Renal pelvis (tissue), 4 donors: ENCODE data around the gene CBX7. TPM values are rescaled to one million over a fixed set of nuclear protein-coding genes. Genes with fewer than 3 reads are reported as not detected.

Experiments
- DNase-seq: peaks from one replicate; pipeline ENCODE4 v3.0.0-alpha.2; 2013
- polyA plus RNA-seq, 3 donors: library from polyadenylated mRNA; unstranded; fragments of 120-200 nt; gene quantifications; one replicate each; pipeline ENCODE4 v1.2.1, GENCODE V29; 2013; ENCODE audit not compliant: insufficient read length in 3 of 3

The CBX7 gene
- polyA plus RNA-seq, 3 donors: 8.0 to 12.8 (median 12.4) TPM

DNA sequence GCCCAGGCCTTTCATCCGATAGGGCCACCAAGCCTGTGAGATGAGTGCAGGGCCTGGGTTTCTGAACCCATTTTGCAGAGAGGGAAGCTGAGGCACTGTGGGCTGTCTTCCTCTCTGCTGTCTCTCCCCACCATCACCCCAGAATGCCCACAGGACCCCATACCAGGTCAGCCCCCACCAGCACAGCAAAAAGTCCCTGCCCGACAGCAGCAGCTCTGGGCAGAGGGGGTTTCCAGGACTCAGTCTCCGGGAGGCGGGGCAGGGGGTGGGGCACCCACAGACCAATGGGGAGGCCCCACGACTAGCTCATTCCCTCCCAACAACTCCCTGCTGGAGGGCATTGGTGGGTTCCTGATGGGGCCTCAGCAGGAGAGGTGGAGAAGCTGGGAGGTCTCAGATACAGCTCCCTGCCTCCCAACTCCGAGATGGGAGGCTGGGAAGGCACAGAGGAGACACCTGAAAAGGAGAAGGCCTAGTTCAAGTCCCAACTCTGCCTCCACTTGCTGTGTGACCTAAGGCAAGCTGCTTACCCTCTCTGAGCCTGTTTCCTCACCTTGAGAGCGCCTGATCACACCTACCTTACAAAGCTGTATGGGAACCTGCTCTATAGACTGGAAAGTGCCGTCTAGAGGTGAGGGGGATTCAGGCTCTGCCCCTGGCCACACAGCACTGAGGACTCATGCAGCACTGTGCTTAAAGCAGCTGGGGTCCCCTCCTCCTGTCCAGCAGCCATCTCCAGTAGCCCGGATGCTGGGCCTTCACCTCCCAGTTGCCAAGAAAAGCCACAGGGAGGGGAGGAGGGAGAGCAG, 3.5 kb downstream of the CBX7 start:
- no peak for DNase-seq

DNA sequence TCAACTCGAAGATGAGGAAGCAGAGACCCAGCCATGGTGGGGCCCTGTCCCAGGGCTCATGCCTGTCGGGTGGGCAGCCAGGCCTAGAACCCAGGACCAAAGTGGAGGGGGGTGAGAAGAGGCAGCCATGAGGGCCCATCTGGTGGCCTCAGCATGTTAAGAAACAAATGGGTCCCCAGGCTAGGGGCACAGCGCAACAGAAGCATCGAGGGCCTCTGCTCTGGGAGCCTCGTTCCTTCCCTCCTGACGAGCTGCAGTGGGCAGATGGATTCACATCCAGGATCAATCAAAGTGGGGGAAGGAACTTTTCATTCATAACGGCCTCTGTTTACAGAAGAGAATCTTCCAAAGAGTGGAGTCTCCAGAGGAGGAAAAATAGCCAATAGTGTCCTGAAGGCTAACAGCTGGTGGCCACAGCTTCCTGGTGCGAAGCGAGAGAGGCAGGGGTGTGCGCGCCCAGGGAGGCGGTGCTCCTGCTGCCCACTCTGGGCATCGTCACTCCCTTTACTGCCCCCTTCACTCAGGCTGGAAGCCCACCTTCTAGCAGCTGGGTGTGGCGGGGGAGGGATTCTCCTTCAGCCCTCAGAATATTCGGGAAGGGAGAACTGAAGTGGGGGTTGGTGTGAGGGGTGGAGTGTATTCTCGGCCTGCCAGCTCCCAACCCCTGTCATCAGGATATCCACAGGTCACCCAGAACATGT, 4.3 kb downstream of the CBX7 start:
- no peak for DNase-seq

DNA sequence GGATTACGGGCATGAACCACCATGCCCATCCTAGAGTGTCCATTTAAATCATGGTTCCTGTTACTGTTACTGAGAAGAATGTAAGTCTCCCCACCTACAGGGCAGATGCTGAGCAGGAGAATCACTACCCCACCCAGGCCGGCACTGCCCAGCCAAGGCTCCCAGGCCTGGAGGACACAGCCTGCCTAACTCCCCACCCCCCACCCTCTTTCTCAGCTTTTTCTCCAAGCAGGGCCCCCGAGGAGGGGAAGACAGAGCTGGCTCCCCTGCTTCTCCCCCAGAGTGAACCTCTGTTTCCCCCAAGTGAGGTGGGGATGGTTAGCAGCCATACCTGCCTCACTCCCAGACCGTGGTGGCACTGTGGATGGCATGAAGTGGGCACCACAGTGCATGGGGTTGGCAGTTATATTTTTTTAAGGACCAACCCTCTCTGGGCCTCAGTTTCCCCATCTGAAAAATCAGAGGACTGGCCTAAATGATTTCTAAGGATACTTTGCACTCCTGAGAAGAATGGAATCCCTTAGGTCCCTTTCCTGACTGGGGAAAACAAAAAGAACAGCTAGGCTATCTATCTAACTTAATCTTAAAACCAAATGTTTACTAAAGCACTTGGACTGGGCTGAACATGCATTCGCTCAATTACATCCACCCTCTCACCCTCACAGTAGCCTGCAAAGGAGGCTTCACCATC, 5.0 kb downstream of the CBX7 start:
- DNase-seq: no peak

GRCh38 chr22:39146256-39147101, 6.0 kb downstream of the CBX7 start:
- no peak for DNase-seq

DNA sequence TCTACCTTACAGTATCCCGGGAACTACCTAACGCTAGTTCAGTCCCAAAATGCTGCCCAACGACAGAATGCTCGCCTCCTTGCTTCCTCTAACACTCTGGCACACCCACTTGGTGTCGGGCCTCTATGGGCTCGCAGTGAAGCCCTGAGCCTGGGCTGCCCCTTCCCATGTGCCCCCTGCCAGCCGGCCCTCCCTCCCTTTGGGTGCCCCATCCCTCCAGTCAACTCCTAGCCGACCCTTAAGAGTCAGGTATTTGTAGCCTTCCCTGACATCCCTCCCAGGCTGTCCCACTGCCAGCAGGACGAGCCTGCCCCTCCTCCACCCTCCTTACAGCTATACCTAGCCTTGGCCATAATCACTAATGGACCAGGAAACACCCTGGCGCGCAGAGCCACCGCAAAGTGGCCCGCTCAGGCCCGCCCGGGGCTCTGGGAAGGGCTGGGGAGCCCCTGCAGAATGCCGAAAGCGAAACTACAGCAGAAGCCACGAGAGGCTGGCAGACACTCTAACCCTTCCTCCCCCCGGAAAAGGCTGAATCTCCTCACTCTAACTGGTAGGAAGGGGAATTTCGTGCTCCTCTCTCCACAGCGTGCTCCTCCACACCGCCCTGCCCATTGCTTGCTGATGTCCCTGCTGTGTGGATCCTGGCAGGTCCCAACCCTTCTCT, 8.2 kb downstream of the CBX7 start:
- no peak for DNase-seq

- no peak for DNase-seq
Observed at GRCh38 chr22:39142088-39142680, 10.3 kb downstream of the CBX7 start.

GRCh38 chr22:39139933-39140332, 12.5 kb downstream of the CBX7 start:
- DNase-seq: no peak

DNA sequence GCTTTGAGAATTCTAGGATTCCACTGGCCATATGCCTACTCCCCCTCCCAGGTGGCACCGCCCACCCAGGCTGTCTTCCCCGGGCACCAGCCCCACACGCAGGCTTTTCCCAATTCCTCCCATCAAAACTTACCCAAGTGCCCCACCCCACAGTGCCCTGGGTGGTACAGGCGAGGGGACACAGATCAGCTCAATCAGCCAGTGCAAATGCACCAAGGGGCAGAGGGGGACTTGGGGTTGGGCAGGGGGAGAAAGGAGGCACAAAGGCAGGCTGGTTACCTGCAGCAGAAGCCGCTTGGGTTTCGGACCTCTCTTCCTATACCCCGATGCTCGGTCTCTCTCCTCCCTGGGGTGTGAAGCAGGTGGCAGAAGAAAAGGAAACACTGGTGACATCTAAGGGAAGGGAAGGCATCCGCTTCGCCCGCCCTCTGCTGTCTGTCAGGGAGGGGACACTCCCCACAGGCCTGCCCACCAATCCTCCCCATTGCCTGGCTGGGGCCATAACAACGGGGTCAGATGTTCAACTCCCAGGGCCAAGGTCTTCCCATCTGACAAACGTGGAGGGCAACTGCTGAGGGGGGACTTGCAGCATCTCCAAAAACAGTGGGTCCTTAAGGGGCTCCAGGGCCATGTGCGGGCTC, 14.0 kb downstream of the CBX7 start:
- DNase-seq: no peak

GRCh38 chr22:39136317-39136716, 16.2 kb downstream of the CBX7 start:
- no peak for DNase-seq

DNA sequence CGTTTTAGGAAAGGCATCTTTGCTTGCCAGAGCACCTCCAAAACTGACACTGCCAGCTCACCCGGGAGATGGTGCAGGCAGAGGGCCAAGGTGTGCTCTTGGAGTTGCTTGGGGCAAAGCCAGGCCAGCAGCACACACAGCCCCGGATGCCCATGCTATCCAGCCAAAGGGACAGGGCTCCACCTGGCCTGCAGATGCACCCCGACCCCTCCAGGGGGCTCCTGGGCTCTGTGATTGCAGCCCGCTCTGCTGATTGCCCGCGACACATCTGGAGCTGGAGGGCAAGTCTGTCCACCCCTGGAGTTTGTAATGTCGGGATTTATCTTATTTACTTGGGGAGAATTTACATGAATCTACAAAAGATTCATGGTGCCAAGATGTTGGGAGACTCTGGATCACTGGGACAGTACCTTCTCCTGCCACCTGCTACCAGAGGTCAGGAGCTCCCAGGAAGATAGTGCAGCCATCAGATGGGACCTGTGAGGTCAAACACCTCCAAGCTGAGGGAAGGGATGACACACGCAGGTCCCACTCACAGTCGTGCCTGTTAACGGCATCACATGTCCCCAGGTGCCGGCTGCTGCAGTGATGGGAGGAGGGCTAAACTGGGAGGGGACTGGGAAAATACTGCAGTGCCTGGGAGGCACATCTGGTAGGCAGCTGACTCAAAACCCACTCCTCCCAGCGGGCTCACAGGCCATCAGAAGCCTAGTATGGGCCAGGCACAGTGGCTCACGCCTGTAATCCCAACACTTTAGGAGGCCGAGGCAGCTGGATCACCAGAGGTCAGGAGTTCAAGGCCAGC, 17.2 kb downstream of the CBX7 start:
- no peak for DNase-seq

DNA sequence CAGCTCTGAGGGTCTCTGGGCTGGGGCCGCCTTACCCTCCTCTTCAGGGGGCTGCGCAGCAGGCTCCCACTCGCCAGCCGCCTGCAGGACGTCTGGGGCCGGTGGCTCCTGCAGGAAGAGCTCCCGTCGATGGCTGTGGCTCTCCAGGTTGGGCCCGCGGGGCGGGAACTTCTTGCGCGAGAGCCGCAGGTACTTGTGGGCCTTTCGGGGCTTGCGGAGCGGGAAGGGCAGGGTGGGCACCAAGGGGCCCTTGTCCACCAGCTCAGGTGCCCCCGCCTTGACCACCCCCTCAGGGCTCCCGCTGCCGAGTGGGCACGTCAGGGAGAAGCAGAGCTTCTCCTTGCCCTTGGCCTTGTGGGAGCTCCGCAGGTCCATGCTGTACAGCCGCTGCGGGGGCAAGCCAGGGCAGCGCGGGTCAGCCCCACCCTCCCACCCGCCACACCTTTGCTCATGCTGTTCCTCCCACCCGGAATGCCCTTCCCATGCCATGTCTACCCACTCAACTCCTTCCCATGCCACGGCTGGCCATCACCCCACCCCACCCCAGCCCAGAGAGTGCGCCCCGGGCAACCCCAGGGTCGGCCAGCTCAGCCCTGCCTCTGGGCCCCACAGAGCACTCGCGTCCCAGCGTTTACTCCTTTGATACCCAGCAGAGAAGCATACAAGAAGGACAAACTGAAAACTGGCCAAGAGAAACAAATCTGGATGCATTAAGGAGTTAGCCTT, 18.0 kb downstream of the CBX7 start:
- no peak for DNase-seq

- DNase-seq: no peak
Observed at GRCh38 chr22:39133871-39134270, 18.6 kb downstream of the CBX7 start.

DNA sequence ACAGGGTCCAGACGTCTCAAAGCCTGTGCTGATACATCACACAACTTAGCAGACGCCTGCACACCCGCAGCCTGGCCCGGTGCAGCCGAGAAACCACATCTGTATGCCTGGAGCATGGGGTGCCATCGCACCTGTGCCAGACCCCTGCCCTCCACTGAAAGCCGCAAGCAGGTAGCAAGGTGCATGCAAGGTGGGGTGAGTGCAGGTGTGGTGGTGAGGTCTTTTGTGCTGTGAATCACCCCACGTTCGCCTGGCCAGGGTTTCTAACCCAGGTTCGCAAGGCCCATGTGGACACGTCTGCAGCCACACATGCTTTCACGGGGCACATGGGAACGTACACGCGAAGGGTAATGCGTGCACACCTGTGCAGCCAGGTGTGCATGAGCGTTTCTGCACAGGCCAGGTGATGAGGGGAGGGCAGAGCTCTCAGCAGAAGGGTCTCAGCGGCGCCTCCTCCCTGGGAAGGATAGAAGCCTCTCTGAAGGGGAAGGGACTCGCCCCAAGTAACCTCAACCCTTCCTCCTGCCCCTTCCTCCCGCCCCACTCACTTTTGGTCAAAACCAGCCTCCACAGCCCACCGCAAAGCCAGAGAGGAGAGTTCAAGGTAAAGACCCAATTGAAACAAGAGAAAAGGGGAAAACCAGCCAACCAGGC, 19.5 kb downstream of the CBX7 start:
- no peak for DNase-seq

DNA sequence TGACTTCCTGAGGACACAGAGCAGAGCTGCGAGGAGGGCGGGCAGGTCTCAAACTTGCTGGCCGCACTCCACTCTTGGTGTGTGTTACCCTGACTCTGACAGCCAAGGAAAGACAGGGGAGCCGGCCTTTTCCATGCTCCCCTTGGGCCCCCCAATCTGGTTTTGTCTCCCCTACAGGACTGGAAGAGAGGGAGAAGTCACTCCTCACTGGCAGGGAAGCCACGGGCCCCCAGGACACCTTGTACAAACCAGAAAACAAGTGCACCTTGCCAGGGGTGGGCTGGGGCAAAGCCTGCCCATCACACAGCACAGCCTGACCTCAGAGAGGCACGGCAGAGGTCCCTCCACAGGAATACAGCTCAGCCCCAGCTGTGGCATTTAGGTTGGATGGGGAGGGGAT, 20.2 kb downstream of the CBX7 start:
- no peak for DNase-seq

GRCh38 chr22:39130892-39131855, 21.3 kb downstream of the CBX7 start:
- DNase-seq: no peak

GRCh38 chr22:39130152-39130704, 22.3 kb downstream of the CBX7 start:
- no peak for DNase-seq

DNA sequence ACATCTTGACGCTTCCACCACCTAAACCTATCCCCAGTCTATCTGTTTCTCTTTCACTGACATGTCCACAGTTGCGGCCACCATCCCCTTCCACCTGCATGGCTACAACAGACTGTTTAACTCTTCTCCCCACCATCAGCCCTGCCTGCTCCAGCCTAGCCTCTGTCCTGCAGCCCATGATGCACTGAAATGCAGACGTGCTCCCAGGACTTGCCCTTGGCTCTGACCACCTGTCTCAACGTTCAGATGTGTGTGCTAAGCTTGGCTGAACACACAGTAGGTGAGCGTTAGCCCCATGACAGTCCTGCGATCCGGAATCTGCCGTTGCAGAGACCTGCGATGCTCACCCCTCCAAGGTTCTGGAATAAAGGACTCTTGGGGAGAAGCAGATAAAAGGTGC, 22.7 kb downstream of the CBX7 start:
- DNase-seq: no peak
